A549 (cell line): ENCODE data around the gene KCNE4. TPM values are rescaled to one million over a fixed set of nuclear protein-coding genes. Genes with fewer than 3 reads are reported as not detected.
A peak's percentile ranks its signal among the peaks of the same experiment; 100 is the strongest.

ENCODE experiments used
- ATAC-seq, 2 experiments: fragments of 200-7000 bp in 1 of 2; fragments of >200 bp in 1 of 2; cut with Nextera tagmentation in 1 of 2; cut with Tn5 transposase in 1 of 2; 3 replicates each; pipeline versions ENCODE4 v1.8.0 to v1.9.1; 2018 to 2020; ENCODE audit warnings: mild to moderate bottlenecking in 1 of 2, moderate library complexity in 1 of 2
- CTCF ChIA-PET: fragments of 300-600 bp; sonication (Branson Sonifier 250); formaldehyde crosslinking; extraction: SDS; loops from one replicate; lab custom pipeline; 2021; ENCODE audit warnings: antibody characterized with exemption, inconsistent platforms; lab: Yijun Ruan, JAX
- POLR2A ChIA-PET: fragments of 350-600 bp; formaldehyde crosslinking; extraction: SDS; loops from one replicate; lab custom pipeline; 2021; ENCODE audit warnings: antibody characterized with exemption, inconsistent platforms; lab: Yijun Ruan, JAX
- DNase-seq, 2 experiments: peaks; one replicate each; pipeline versions ENCODE4 v3.0.0 to v3.0.0-alpha.2; 2011 to 2016; ENCODE audit warnings: low read depth in 1 of 2, low spot score in 1 of 2
- FAIRE-seq: peaks from 2 replicates; lab custom pipeline; 2011; peaks lifted over from hg19 to GRCh38; lab: Jason Lieb, UNC
- H3K27ac ChIP-seq, 2 experiments: fragments of >200 bp; sonication (Bioruptor Twin); formaldehyde crosslinking; 3 replicates each; pipeline ENCODE4 v1.5.1; 2016 to 2017
- H3K4me1 ChIP-seq: fragments of >200 bp; sonication (Bioruptor Twin); formaldehyde crosslinking; 3 replicates; pipeline ENCODE4 v1.6.1; 2016
- H3K4me2 ChIP-seq: fragments of >200 bp; sonication (Bioruptor Twin); formaldehyde crosslinking; 3 replicates; pipeline ENCODE4 v1.6.1; 2016
- H3K4me3 ChIP-seq: fragments of >200 bp; sonication (Bioruptor Twin); formaldehyde crosslinking; 3 replicates; pipeline ENCODE4 v1.5.1; 2016
- H3K9me3 ChIP-seq: fragments of >200 bp; sonication (Bioruptor Twin); formaldehyde crosslinking; 3 replicates; pipeline ENCODE4 v1.6.1; 2016
- BHLHE40 ChIP-seq: IDR thresholded peaks from 2 replicates; pipeline ENCODE4 v1.6.1; 2012; ENCODE audit warnings: low read depth, low read length, inconsistent platforms
- CBX2 ChIP-seq: fragments of 200-600 bp; sonication (generic); IDR thresholded peaks from 2 replicates; pipeline ENCODE4 v1.6.1; 2016; ENCODE audit warnings: low read depth, mild to moderate bottlenecking, borderline replicate concordance
- CHD2 ChIP-seq: fragments of 150-350 bp; IDR thresholded peaks from 2 replicates; pipeline ENCODE4 v1.6.1; 2014; ENCODE audit warnings: low read length; ENCODE audit not compliant: partially characterized antibody
- CHD4 ChIP-seq: fragments of 200-600 bp; sonication (generic); IDR thresholded peaks from 2 replicates; pipeline ENCODE4 v1.6.1; 2016; ENCODE audit warnings: antibody characterized with exemption, mild to moderate bottlenecking, borderline replicate concordance
- E2F6 ChIP-seq: IDR thresholded peaks from 2 replicates; pipeline ENCODE4 v1.6.1; 2012; ENCODE audit warnings: low read depth, borderline replicate concordance
- EHMT2 ChIP-seq: fragments of 200-600 bp; sonication (generic); IDR thresholded peaks from 2 replicates; pipeline ENCODE4 v1.6.1; 2016; ENCODE audit warnings: antibody characterized with exemption, low read depth, mild to moderate bottlenecking, moderate library complexity
- ESRRA ChIP-seq: fragments of 150-350 bp; IDR thresholded peaks from 2 replicates; pipeline ENCODE4 v1.6.1; 2014; ENCODE audit warnings: mild to moderate bottlenecking, low read length, borderline replicate concordance
- FOXS1 ChIP-seq: fragments of 250-450 bp; sonication (Bioruptor Pico); IDR thresholded peaks from 2 replicates; pipeline ENCODE4 v1.5.0; 2020; ENCODE audit warnings: mild to moderate bottlenecking, moderate library complexity
- GATA3 ChIP-seq: IDR thresholded peaks from 2 replicates; pipeline ENCODE4 v1.6.1; 2012; ENCODE audit warnings: borderline replicate concordance
- HES2 ChIP-seq: fragments of >200 bp; sonication (Bioruptor Twin); formaldehyde crosslinking; IDR thresholded peaks from 2 replicates; pipeline ENCODE4 v1.6.1; 2016
- HEYL ChIP-seq: fragments of 250-450 bp; sonication (Bioruptor Pico); IDR thresholded peaks from 2 replicates; pipeline ENCODE4 v1.8.0; 2021; ENCODE audit warnings: mild to moderate bottlenecking, moderate library complexity
- MAX ChIP-seq: IDR thresholded peaks from 2 replicates; pipeline ENCODE4 v1.6.1; 2012
- MAZ ChIP-seq: fragments of 150-350 bp; IDR thresholded peaks from 2 replicates; pipeline ENCODE4 v1.6.1; 2014; ENCODE audit warnings: antibody characterized with exemption, low read depth, low read length, borderline replicate concordance
- MYC ChIP-seq: IDR thresholded peaks from 2 replicates; pipeline ENCODE4 v1.6.1; 2012; ENCODE audit warnings: mild to moderate bottlenecking, inconsistent platforms, low read length, improper control_type of control experiment, borderline replicate concordance
- NR3C1 ChIP-seq: fragments of >200 bp; sonication (Bioruptor Twin); formaldehyde crosslinking; IDR thresholded peaks from 3 replicates; pipeline ENCODE4 v1.6.1; 2017
- POLR2AphosphoS2 ChIP-seq: conservative IDR thresholded peaks from 2 replicates; pipeline ENCODE4 v1.6.1; 2012; ENCODE audit warnings: low read length, improper control_type of control experiment, inconsistent platforms
- REST ChIP-seq: fragments of 200-600 bp; sonication (generic); IDR thresholded peaks from 2 replicates; pipeline ENCODE4 v1.6.1; 2016; ENCODE audit warnings: antibody characterized with exemption, mild to moderate bottlenecking, moderate library complexity
- RFX5 ChIP-seq: fragments of 450-650 bp; IDR thresholded peaks from 2 replicates; pipeline ENCODE4 v1.7.1; 2014; ENCODE audit warnings: antibody characterized with exemption, mild to moderate bottlenecking, moderate library complexity
- SMC3 ChIP-seq: fragments of >200 bp; sonication (Bioruptor Twin); formaldehyde crosslinking; IDR thresholded peaks from 3 replicates; pipeline ENCODE4 v1.6.1; 2018; ENCODE audit warnings: inconsistent platforms
- TP53 ChIP-seq: fragments of 250-450 bp; sonication (Bioruptor Pico); IDR thresholded peaks from 2 replicates; pipeline ENCODE4 v1.5.0; 2021; ENCODE audit warnings: mild to moderate bottlenecking, moderate library complexity
- ZC3H11A ChIP-seq: fragments of 450-650 bp; IDR thresholded peaks from 2 replicates; pipeline ENCODE4 v1.6.1; 2014; ENCODE audit warnings: antibody characterized with exemption, mild to moderate bottlenecking
- ZSCAN20 ChIP-seq: fragments of 250-450 bp; sonication (Bioruptor Pico); IDR thresholded peaks from 2 replicates; pipeline ENCODE4 v1.8.0; 2022; ENCODE audit warnings: mild to moderate bottlenecking, moderate library complexity
- WGBS: methylation state at CpG from one replicate; pipeline ENCODE4 v1.1.6; 2017; ENCODE audit errors: missing lambda C conversion rate; 5-methylcytosine and 5-hydroxymethylcytosine counted together
- polyA plus RNA-seq, 4 experiments: library from polyadenylated mRNA; depleted of rRNA in 3 of 4; stranded (reverse); fragments of >200 nt; fragmentation: RNase III in 1 of 4; extraction: RNeasy Plus Mini Kit Qiagen cat#74134 plus additional on column Dnase treatment in 1 of 4; gene quantifications; 2 replicates in 3 of 4; 3 replicates in 1 of 4; pipeline ENCODE4 v1.2.3, GENCODE V29; 2011 to 2017

KCNE4 gene
- polyA plus RNA-seq, 2 of the 4 experiments (the other 2 are of a cell fraction) = 1.4 to 3.6 TPM

- CTCF ChIA-PET = interaction anchor here (0.9 to 3.6 kb wide), 5 partner anchors 14 to 746 kb away, joined by 3 to 14 read pairs (median 4); no protein-coding TSS in a partner anchor
- peak; percentile 68 to 73 for ATAC-seq
Measured at GRCh38 chr2:223052548-223053483, 826 bp downstream of the KCNE4 start.

GRCh38 chr2:223053484-223054192 lies 1.6 kb downstream of the KCNE4 start:
- TF ChIP-seq ESRRA = 0 out of 2 replicates have a peak, but pooled peaks have one; percentile 20
- TF ChIP-seq RFX5 = no peak
- FAIRE-seq (no peak), ATAC-seq (no peak), DNase-seq (no peak)
- H3K4me1 ChIP-seq = peaks cover 14% of the 10 kb centered on the region; the same call in 2 of the 3 replicates
- 88% methylated on average over 14 of the region's 14 CpGs for WGBS
- ChIA-PET CTCF (interaction anchor here (1.3 to 3.6 kb wide), 5 partner anchors 10 to 745 kb away, joined by 4 to 14 read pairs (median 4); no protein-coding TSS in a partner anchor), POLR2A (no interaction called here)
- peak overlapping the region in 1 of 2 experiments; percentile 82; a peak in 3 of 6 replicates for H3K27ac ChIP-seq
- peak overlapping the region; percentile 43; the same call in 2 of the 3 replicates for H3K4me3 ChIP-seq
- H3K4me2 ChIP-seq = peak overlapping the region; percentile 92
- H3K9me3 ChIP-seq = no peaks in the 10 kb centered on the region

More at GRCh38 chr2:223052548-223053483, 826 bp downstream of the KCNE4 start:
- DNase-seq = peak in 1 of 2 experiments; percentile 22
- peak overlapping the region; percentile 43 for H3K4me3 ChIP-seq
- POLR2A ChIA-PET = interaction anchor here (0.6 to 1.2 kb wide), 2 partner anchors 10 to 11 kb away, joined by 3 read pairs; no protein-coding TSS in a partner anchor
- no peak for TF ChIP-seq EHMT2
- no peak for TF ChIP-seq MAZ
- TF ChIP-seq E2F6 = peak; percentile 75
- TF ChIP-seq HES2 = no peak
- peak; percentile 76 for TF ChIP-seq MAX
- TF ChIP-seq FOXS1 (CRISPR knock-in tag) = no peak
- no peak for TF ChIP-seq CBX2
- TF ChIP-seq CHD2 = no peak
- TF ChIP-seq, all 56 proteins: peak for 2
- H3K4me1 ChIP-seq = peaks cover 20% of the 10 kb centered on the region
- H3K27ac ChIP-seq = peak overlapping the region; percentile 62 to 82
- peak overlapping the region; percentile 92 for H3K4me2 ChIP-seq
- no peaks in the 10 kb centered on the region for H3K9me3 ChIP-seq
- 15% methylated on average over 22 of the region's 42 CpGs for WGBS
- no peak for FAIRE-seq

- 84% methylated on average over 11 of the region's 11 CpGs for WGBS
Measured at GRCh38 chr2:223054193-223054781, 2.3 kb downstream of the KCNE4 start.

GRCh38 chr2:223055140-223055539 lies 3.1 kb downstream of the KCNE4 start:
- no peak for DNase-seq
- CTCF ChIA-PET = interaction anchor here (0.6 to 1.6 kb wide), 3 partner anchors 11 to 83 kb away, joined by 3 to 4 read pairs (median 4); no protein-coding TSS in a partner anchor
- TF ChIP-seq REST = no peak
- no peak for TF ChIP-seq CHD2
- TF ChIP-seq HEYL (CRISPR knock-in tag) = no peak
- TF ChIP-seq SMC3 = no peak
- TF ChIP-seq GATA3 = no peak
- no peak for TF ChIP-seq TP53 (CRISPR knock-in tag)
- TF ChIP-seq POLR2AphosphoS2 = no peak
- TF ChIP-seq ZSCAN20 = no peak
- no peak for TF ChIP-seq ZC3H11A
- no peak for TF ChIP-seq NR3C1

More at GRCh38 chr2:223054193-223054781, 2.3 kb downstream of the KCNE4 start:
- H3K4me3 ChIP-seq = no peak overlapping the region
- FAIRE-seq = no peak
- DNase-seq = no peak
- no peak overlapping the region for H3K4me2 ChIP-seq
- ChIA-PET POLR2A (no interaction called here), CTCF (interaction anchor here (0.6 to 1.6 kb wide), 4 partner anchors 11 to 744 kb away, joined by 3 to 4 read pairs (median 4); no protein-coding TSS in a partner anchor)
- no peak for TF ChIP-seq MYC
- no peak for TF ChIP-seq BHLHE40
- no peak for TF ChIP-seq MAZ
- TF ChIP-seq HEYL (CRISPR knock-in tag) = no peak
- no peak for TF ChIP-seq CHD4
- no peak for TF ChIP-seq POLR2AphosphoS2
- no peak for TF ChIP-seq ZC3H11A
- no peak for ATAC-seq
- H3K9me3 ChIP-seq = no peaks in the 10 kb centered on the region
- H3K4me1 ChIP-seq = peaks cover 18% of the 10 kb centered on the region
- peak overlapping the region in 1 of 2 experiments; percentile 59; a peak in 2 of 6 replicates for H3K27ac ChIP-seq

More at GRCh38 chr2:223055140-223055539, 3.1 kb downstream of the KCNE4 start:
- H3K27ac ChIP-seq = no peak overlapping the region
- POLR2A ChIA-PET = interaction anchor here (0.6 kb wide), 1 partner anchor 29 kb away, joined by 4 read pairs; no protein-coding TSS in a partner anchor
- H3K4me2 ChIP-seq = no peak overlapping the region
- ATAC-seq (no peak), FAIRE-seq (no peak)
- no peaks in the 10 kb centered on the region for H3K9me3 ChIP-seq
- H3K4me3 ChIP-seq = no peak overlapping the region
- H3K4me1 ChIP-seq = peaks cover 22% of the 10 kb centered on the region
- 74% methylated on average over 4 of the region's 4 CpGs for WGBS
